ENCODE data around the gene TFPI. TPM values are rescaled to one million over a fixed set of nuclear protein-coding genes. Genes with fewer than 3 reads are reported as not detected.

TFPI gene
- total and polyA plus RNA-seq, 2 donors (not counting 1 experiment from before 2014, with no cell fraction given) = not detected

DNA sequence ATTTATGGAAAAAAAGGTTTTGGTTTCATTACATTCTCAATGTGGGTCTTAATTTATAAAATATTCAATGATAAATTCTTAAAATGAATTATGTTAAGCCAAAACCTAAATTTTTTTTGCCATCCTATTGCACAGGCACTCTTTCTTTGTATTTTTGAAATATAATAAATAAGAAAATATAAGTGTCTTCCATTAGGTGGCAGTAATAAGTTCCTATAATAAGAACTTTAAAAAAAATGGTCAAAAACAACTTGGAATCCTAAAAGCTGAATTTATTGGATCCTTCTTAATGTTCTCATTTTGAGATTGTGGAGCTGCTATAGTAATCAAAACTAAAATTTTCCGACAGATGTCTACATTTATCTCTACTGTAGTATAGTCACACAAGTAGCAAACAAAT is 111.9 kb downstream of the TFPI start:
- no peak overlapping the region for H3K4me2 ChIP-seq (replicated peaks; ENCODE audit: low read depth, low read length, poor library complexity, severe bottlenecking)
- no peaks in the 10 kb centered on the region for H3K79me2 ChIP-seq (ENCODE audit: control insufficient read depth, insufficient read depth, low read length)
- no peak overlapping the region for H3K9ac ChIP-seq (ENCODE audit: low read length)
- no peak overlapping the region for H3K27ac ChIP-seq (ENCODE audit: low read length in 2 of 2)
- no peaks in the 10 kb centered on the region for H3K36me3 ChIP-seq (replicated peaks in 1 of 2; ENCODE audit: control extremely low read depth in 1 of 2, control insufficient read depth in 1 of 2, extremely low read depth in 1 of 2, insufficient read depth in 2 of 2, low read length in 1 of 2)
- intact Hi-C loops (cut with micrococcal nuclease) = no loop called here
- no peaks in the 10 kb centered on the region for H3K4me1 Mint-ChIP-seq
- H3K27ac Mint-ChIP-seq = no peak overlapping the region
- H3K9me3 Mint-ChIP-seq (ENCODE audit: insufficient read depth) = no peaks in the 10 kb centered on the region
- TF ChIP-seq, protein P1, sequence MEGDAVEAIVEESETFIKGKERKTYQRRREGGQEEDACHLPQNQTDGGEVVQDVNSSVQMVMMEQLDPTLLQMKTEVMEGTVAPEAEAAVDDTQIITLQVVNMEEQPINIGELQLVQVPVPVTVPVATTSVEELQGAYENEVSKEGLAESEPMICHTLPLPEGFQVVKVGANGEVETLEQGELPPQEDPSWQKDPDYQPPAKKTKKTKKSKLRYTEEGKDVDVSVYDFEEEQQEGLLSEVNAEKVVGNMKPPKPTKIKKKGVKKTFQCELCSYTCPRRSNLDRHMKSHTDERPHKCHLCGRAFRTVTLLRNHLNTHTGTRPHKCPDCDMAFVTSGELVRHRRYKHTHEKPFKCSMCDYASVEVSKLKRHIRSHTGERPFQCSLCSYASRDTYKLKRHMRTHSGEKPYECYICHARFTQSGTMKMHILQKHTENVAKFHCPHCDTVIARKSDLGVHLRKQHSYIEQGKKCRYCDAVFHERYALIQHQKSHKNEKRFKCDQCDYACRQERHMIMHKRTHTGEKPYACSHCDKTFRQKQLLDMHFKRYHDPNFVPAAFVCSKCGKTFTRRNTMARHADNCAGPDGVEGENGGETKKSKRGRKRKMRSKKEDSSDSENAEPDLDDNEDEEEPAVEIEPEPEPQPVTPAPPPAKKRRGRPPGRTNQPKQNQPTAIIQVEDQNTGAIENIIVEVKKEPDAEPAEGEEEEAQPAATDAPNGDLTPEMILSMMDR (IDR thresholded peaks at IDR 0.05) = no peak
- H2AFZ ChIP-seq (ENCODE audit: insufficient read depth, low read depth, low read length, poor library complexity, severe bottlenecking) = no peak overlapping the region
- no peak overlapping the region for H3K4me3 ChIP-seq (ENCODE audit: control extremely low read depth in 1 of 5, extremely low read depth in 1 of 5, insufficient read depth in 1 of 5, low read depth in 2 of 5, low read length in 4 of 5)
- no peak overlapping the region for H3K4me3 Mint-ChIP-seq
- H4K20me1 ChIP-seq (ENCODE audit: control insufficient read depth, insufficient read depth, low read length, poor library complexity, severe bottlenecking) = no peaks in the 10 kb centered on the region
- POLR2A ChIA-PET = no interaction called here
- H3K27me3 Mint-ChIP-seq = no peaks in the 10 kb centered on the region
- WGBS (ENCODE audit: insufficient coverage) = no CpG with 5 or more reads among the region's 1 CpG
- H3K9me3 ChIP-seq (ENCODE audit: control extremely low read depth in 1 of 3, control insufficient read depth in 2 of 3, insufficient read depth in 1 of 3, low read length in 2 of 3) = no peaks in the 10 kb centered on the region
- DNase-seq (no peak), ATAC-seq (ENCODE audit: low read depth) (no peak)
- CTCF ChIA-PET = no interaction called here
- H3K27me3 ChIP-seq (replicated peaks in 1 of 4; ENCODE audit: control extremely low read depth in 1 of 4, control insufficient read depth in 3 of 4, insufficient read depth in 4 of 4, low read length in 3 of 4) = no peaks in the 10 kb centered on the region
- H3K4me1 ChIP-seq (ENCODE audit: control insufficient read depth in 2 of 2, insufficient read depth in 2 of 2, low read length in 2 of 2) = no peaks in the 10 kb centered on the region

DNA sequence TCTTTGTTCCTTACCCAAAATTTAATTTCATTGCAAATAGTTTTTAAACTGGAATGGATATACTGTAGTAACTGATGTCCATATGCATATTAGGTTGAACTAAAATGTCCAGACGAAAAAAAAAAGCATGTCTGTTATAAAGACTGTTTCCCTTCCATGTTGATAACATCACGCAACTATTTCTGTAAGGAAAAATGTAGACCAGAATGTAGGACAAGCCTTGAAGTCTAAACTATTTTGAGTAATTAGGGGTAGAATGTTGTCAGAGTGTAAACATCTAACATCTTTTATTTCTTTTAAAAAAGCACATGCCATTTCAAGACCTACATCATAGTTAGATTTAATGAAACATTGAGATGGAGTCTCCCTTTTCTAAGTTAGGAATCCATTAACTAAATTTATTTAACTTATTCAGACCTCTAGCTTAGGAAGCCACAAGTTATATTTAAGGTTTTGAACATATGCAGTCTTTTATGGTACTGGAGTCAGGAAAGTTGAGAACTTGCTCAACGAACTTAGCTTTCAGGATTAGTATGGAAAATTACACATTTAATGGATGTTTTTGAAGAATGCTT is 114.0 kb downstream of the TFPI start:
- intact Hi-C loops (cut with micrococcal nuclease) = no loop called here
- WGBS (ENCODE audit: insufficient coverage) = 100% methylated on average over 1 of the region's 3 CpGs
- Histone ChIP-seq H3K9me3 (ENCODE audit: control extremely low read depth in 1 of 3, control insufficient read depth in 2 of 3, insufficient read depth in 1 of 3, low read length in 2 of 3) (no peaks in the 10 kb centered on the region), H4K20me1 (ENCODE audit: control insufficient read depth, insufficient read depth, low read length, poor library complexity, severe bottlenecking) (no peaks in the 10 kb centered on the region), H3K79me2 (ENCODE audit: control insufficient read depth, insufficient read depth, low read length) (no peaks in the 10 kb centered on the region), H3K4me2 (replicated peaks; ENCODE audit: low read depth, low read length, poor library complexity, severe bottlenecking) (no peak overlapping the region), H3K4me3 (ENCODE audit: control extremely low read depth in 1 of 5, extremely low read depth in 1 of 5, insufficient read depth in 1 of 5, low read depth in 2 of 5, low read length in 4 of 5) (no peak overlapping the region), H3K27me3 (replicated peaks in 1 of 4; ENCODE audit: control extremely low read depth in 1 of 4, control insufficient read depth in 3 of 4, insufficient read depth in 4 of 4, low read length in 3 of 4) (no peaks in the 10 kb centered on the region), H2AFZ (ENCODE audit: insufficient read depth, low read depth, low read length, poor library complexity, severe bottlenecking) (no peak overlapping the region), H3K36me3 (replicated peaks in 1 of 2; ENCODE audit: control extremely low read depth in 1 of 2, control insufficient read depth in 1 of 2, extremely low read depth in 1 of 2, insufficient read depth in 2 of 2, low read length in 1 of 2) (no peaks in the 10 kb centered on the region), H3K27ac (ENCODE audit: low read length in 2 of 2) (no peak overlapping the region), H3K9ac (ENCODE audit: low read length) (no peak overlapping the region), H3K4me1 (ENCODE audit: control insufficient read depth in 2 of 2, insufficient read depth in 2 of 2, low read length in 2 of 2) (no peaks in the 10 kb centered on the region)
- Mint-ChIP-seq H3K4me3 (no peak overlapping the region), H3K4me1 (no peaks in the 10 kb centered on the region), H3K9me3 (ENCODE audit: insufficient read depth) (no peaks in the 10 kb centered on the region), H3K27ac (no peak overlapping the region), H3K27me3 (no peaks in the 10 kb centered on the region)
- ATAC-seq (ENCODE audit: low read depth) (no peak), DNase-seq (no peak)
- POLR2A ChIA-PET = no interaction called here
- CTCF ChIA-PET = no interaction called here
- no peak for TF ChIP-seq EZH2 (IDR thresholded peaks at IDR 0.05; ENCODE audit: borderline replicate concordance, insufficient read depth, low read depth, low read length, poor library complexity, severe bottlenecking)
- TF ChIP-seq, protein P1 (IDR thresholded peaks at IDR 0.05) = no peak
